ENCODE results near the gene BACE2. TPM values are rescaled to one million over a fixed set of nuclear protein-coding genes. Genes with fewer than 3 reads are reported as not detected.
A peak's percentile ranks its signal among the peaks of the same experiment; 100 is the strongest.

Gene BACE2
- total RNA-seq, 1 donor from 2014 or later, result 20.8 TPM

GRCh38 chr21:41269535-41269934 lies 101.6 kb downstream of the BACE2 start:
- no peak for TF ChIP-seq CTCF (IDR thresholded peaks at IDR 0.05)
- no peak overlapping the region for H3K27ac ChIP-seq
- no peaks in the 10 kb centered on the region for H3K4me1 ChIP-seq
- H3K27me3 ChIP-seq (ENCODE audit: low read depth), result no peaks in the 10 kb centered on the region
- peaks cover 13% of the 10 kb centered on the region for H3K9me3 ChIP-seq
- ATAC-seq (no peak), DNase-seq (no peak)
- no peak overlapping the region for H3K4me3 ChIP-seq
- intact Hi-C loops (cut with DNase I), result no loop called here
- H3K36me3 ChIP-seq, result peaks cover under 1% of the 10 kb centered on the region

DNA sequence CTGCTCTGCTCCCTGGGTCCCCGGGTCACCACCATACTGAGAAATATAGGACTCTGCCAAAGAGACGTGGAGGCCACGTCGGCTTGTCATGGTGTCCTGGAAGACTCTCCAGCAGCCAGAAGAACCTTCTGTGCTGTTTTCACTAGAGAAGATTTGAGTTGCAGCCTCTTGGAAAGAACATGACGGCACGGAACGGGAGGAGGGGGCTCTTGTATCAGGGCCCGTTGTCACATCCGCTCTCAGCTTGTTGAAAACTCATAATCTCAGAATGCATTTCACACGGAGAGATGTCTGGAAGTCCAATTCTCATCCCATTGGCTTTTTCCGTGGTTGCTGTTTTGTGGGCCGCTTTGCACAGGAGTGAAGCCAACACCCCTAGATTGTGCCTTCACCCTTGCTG lies 109.2 kb downstream of the BACE2 start:
- Histone ChIP-seq H3K27me3 (ENCODE audit: low read depth) (no peaks in the 10 kb centered on the region), H3K4me3 (no peak overlapping the region), H3K36me3 (peaks cover 15% of the 10 kb centered on the region), H3K9me3 (peaks cover 2% of the 10 kb centered on the region), H3K4me1 (no peaks in the 10 kb centered on the region), H3K27ac (no peak overlapping the region)
- no peak for TF ChIP-seq CTCF (IDR thresholded peaks at IDR 0.05)
- ATAC-seq (no peak), DNase-seq (no peak)
- intact Hi-C loops (cut with DNase I), result no loop called here

GRCh38 chr21:41277846-41278245 lies 109.9 kb downstream of the BACE2 start:
- TF ChIP-seq CTCF (IDR thresholded peaks at IDR 0.05), result no peak
- no peaks in the 10 kb centered on the region for H3K4me1 ChIP-seq
- no peaks in the 10 kb centered on the region for H3K27me3 ChIP-seq (ENCODE audit: low read depth)
- ATAC-seq (no peak), DNase-seq (no peak)
- H3K27ac ChIP-seq, result no peak overlapping the region
- H3K36me3 ChIP-seq, result peaks cover 15% of the 10 kb centered on the region
- no peak overlapping the region for H3K4me3 ChIP-seq
- intact Hi-C loops (cut with DNase I), result no loop called here
- no peaks in the 10 kb centered on the region for H3K9me3 ChIP-seq

GRCh38 chr21:41280115-41280919 lies 112.4 kb downstream of the BACE2 start:
- TF ChIP-seq CTCF (IDR thresholded peaks at IDR 0.05), result no peak
- no peak overlapping the region for H3K27ac ChIP-seq
- no peaks in the 10 kb centered on the region for H3K9me3 ChIP-seq
- ATAC-seq, result peak; percentile 11 to 24
- H3K4me1 ChIP-seq, result no peaks in the 10 kb centered on the region
- no peak for DNase-seq
- no peaks in the 10 kb centered on the region for H3K27me3 ChIP-seq (ENCODE audit: low read depth)
- no peak overlapping the region for H3K4me3 ChIP-seq
- H3K36me3 ChIP-seq, result peaks cover 8% of the 10 kb centered on the region
- intact Hi-C loops (cut with DNase I), result loop anchor here (5.0 kb wide), 1 partner anchor 182 kb away; no protein-coding TSS in a partner anchor

GRCh38 chr21:41282412-41282811 lies 114.5 kb downstream of the BACE2 start:
- Histone ChIP-seq H3K4me1 (no peaks in the 10 kb centered on the region), H3K27ac (no peak overlapping the region), H3K36me3 (no peaks in the 10 kb centered on the region), H3K4me3 (no peak overlapping the region), H3K27me3 (ENCODE audit: low read depth) (no peaks in the 10 kb centered on the region), H3K9me3 (no peaks in the 10 kb centered on the region)
- TF ChIP-seq CTCF (IDR thresholded peaks at IDR 0.05), result no peak
- DNase-seq (no peak), ATAC-seq (no peak)
- intact Hi-C loops (cut with DNase I), result loop anchor here (5.0 kb wide), 1 partner anchor 180 kb away; no protein-coding TSS in a partner anchor
